Adrenal gland (tissue), 5 donors: Measurements from ENCODE around the gene PPP1R12A.

Experiments used
- POLR2A ChIP-seq, 2 donors: fragments of 450-650 bp; IDR thresholded peaks; one replicate each; pipeline ENCODE4 v1.6.1; 2017; ENCODE audit warnings: antibody characterized with exemption in 2 of 2, mild to moderate bottlenecking in 2 of 2, moderate library complexity in 1 of 2
- TF ChIP-seq, protein P1 (sequence below), 6 experiments: fragments of 450-650 bp in 4 of 6; fragments of 200-600 bp in 2 of 6; sonication (generic) in 1 of 6; IDR thresholded peaks; 1 replicate in 5 of 6; 2 replicates in 1 of 6; pipeline versions ENCODE4 v1.5.1 to v1.8.0; 2016 to 2021; ENCODE audit warnings: antibody characterized with exemption in 6 of 6, mild to moderate bottlenecking in 2 of 6, moderate library complexity in 1 of 6
- donor health status: DM: no; HTN: no; CAD: no.

DNA sequence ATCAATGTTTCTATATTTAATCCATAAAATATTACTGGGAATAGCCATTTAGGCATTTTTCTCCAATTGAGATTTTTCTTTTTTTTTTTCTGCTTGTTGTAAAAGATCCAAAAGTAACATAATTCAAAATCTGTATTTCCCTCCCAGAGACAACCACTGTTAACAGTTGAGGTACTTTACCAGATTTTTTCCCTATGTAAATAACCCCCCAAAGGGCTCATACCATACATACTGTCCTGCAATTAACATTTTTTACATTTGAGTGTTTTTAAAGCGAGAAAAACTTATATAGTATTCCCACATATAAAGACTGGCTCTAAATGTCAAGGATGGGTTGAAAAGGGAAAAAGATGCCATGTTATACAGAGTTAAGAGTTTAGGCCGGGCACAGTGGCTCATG, 18.1 kb downstream of the PPP1R12A start:
- TF ChIP-seq, protein P1, sequence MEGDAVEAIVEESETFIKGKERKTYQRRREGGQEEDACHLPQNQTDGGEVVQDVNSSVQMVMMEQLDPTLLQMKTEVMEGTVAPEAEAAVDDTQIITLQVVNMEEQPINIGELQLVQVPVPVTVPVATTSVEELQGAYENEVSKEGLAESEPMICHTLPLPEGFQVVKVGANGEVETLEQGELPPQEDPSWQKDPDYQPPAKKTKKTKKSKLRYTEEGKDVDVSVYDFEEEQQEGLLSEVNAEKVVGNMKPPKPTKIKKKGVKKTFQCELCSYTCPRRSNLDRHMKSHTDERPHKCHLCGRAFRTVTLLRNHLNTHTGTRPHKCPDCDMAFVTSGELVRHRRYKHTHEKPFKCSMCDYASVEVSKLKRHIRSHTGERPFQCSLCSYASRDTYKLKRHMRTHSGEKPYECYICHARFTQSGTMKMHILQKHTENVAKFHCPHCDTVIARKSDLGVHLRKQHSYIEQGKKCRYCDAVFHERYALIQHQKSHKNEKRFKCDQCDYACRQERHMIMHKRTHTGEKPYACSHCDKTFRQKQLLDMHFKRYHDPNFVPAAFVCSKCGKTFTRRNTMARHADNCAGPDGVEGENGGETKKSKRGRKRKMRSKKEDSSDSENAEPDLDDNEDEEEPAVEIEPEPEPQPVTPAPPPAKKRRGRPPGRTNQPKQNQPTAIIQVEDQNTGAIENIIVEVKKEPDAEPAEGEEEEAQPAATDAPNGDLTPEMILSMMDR (IDR thresholded peaks at IDR 0.05) = no peak
- no peak for TF ChIP-seq POLR2A (IDR thresholded peaks at IDR 0.05)
